Activated T-cell treated with anti-CD3 and anti-CD28 coated beads, Interleukin-2, amount 50 U/mL, for 72 hours (primary cell): ENCODE data around the gene TEX19. TPM values are rescaled to one million over a fixed set of nuclear protein-coding genes. Genes with fewer than 3 reads are reported as not detected.

Experiments used
- ATAC-seq, 2 donors: fragments of 150-1000 bp; cut with Tn5 transposase; replicated peaks in 1 of 2; 2 replicates each; pipeline ENCODE4 v1.10.0; 2021; ENCODE audit warnings: moderate library complexity in 2 of 2, mild to moderate bottlenecking in 1 of 2
- DNase-seq, 2 donors: peaks; one replicate each; pipeline ENCODE4 v3.0.0; 2021 to 2022; ENCODE audit warnings: mixed read lengths in 1 of 2
- H3K27ac Mint-ChIP-seq: one replicate; pipeline ENCODE4 v1.8.0; 2022; ENCODE audit warnings: mild to moderate bottlenecking, moderate library complexity, mixed read lengths
- H3K27me3 Mint-ChIP-seq: one replicate; pipeline ENCODE4 v1.8.0; 2022; ENCODE audit warnings: low read depth, mixed read lengths
- H3K36me3 Mint-ChIP-seq, 2 donors: one replicate each; pipeline ENCODE4 v1.8.0; 2022; ENCODE audit warnings: mixed read lengths in 2 of 2, mild to moderate bottlenecking in 1 of 2; ENCODE audit not compliant: insufficient read depth in 2 of 2
- H3K4me1 Mint-ChIP-seq: one replicate; pipeline ENCODE4 v1.8.0; 2022; ENCODE audit warnings: low read depth, mixed read lengths
- H3K4me3 Mint-ChIP-seq, 2 donors: one replicate each; pipeline ENCODE4 v1.8.0; 2022; ENCODE audit warnings: mild to moderate bottlenecking in 2 of 2, mixed read lengths in 2 of 2, moderate library complexity in 2 of 2
- H3K9me3 Mint-ChIP-seq, 2 donors: one replicate each; pipeline ENCODE4 v1.8.0; 2022; ENCODE audit warnings: mixed read lengths in 2 of 2
- total RNA-seq, 2 donors: library from RNA; stranded (reverse); gene quantifications; one replicate each; pipeline ENCODE4 v1.2.3, GENCODE V29; 2022

TEX19 gene
- total RNA-seq, 2 donors from 2014 or later, result 0.17 TPM; not detected in 1

- Mint-ChIP-seq H3K4me3 (no peak overlapping the region), H3K36me3 (no peaks in the 10 kb centered on the region)
These were observed 27.3 kb downstream of the TEX19 start for GRCh38 chr17:82386255-82386831.

GRCh38 chr17:82386881-82387704 is 28.0 kb downstream of the TEX19 start:
- no peak overlapping the region for H3K4me3 Mint-ChIP-seq
- H3K27me3 Mint-ChIP-seq, result no peaks in the 10 kb centered on the region
- H3K9me3 Mint-ChIP-seq, result no peaks in the 10 kb centered on the region
- DNase-seq, result no peak
- H3K4me1 Mint-ChIP-seq, result no peaks in the 10 kb centered on the region
- H3K36me3 Mint-ChIP-seq, result no peaks in the 10 kb centered on the region
- no peak overlapping the region for H3K27ac Mint-ChIP-seq
- ATAC-seq, result no peak

More at GRCh38 chr17:82386255-82386831, 27.3 kb downstream of the TEX19 start:
- Mint-ChIP-seq H3K4me1 (no peaks in the 10 kb centered on the region), H3K9me3 (no peaks in the 10 kb centered on the region), H3K27ac (no peak overlapping the region), H3K27me3 (peaks cover 5% of the 10 kb centered on the region)
- no peak for DNase-seq
- ATAC-seq, result no peak

- Mint-ChIP-seq H3K27ac (no peak overlapping the region), H3K36me3 (no peaks in the 10 kb centered on the region), H3K4me1 (no peaks in the 10 kb centered on the region), H3K4me3 (no peak overlapping the region), H3K27me3 (no peaks in the 10 kb centered on the region), H3K9me3 (no peaks in the 10 kb centered on the region)
- ATAC-seq (no peak), DNase-seq (no peak)
These were observed 28.7 kb downstream of the TEX19 start for GRCh38 chr17:82387705-82388106.

GRCh38 chr17:82388223-82388921 is 29.3 kb downstream of the TEX19 start:
- Mint-ChIP-seq H3K27me3 (no peaks in the 10 kb centered on the region), H3K36me3 (no peaks in the 10 kb centered on the region), H3K4me3 (no peak overlapping the region), H3K4me1 (no peaks in the 10 kb centered on the region), H3K27ac (no peak overlapping the region), H3K9me3 (no peaks in the 10 kb centered on the region)
- ATAC-seq, result no peak
- no peak for DNase-seq

GRCh38 chr17:82388922-82389283 is 29.9 kb downstream of the TEX19 start:
- no peaks in the 10 kb centered on the region for H3K36me3 Mint-ChIP-seq
- H3K9me3 Mint-ChIP-seq, result no peaks in the 10 kb centered on the region
- DNase-seq, result no peak
- H3K4me3 Mint-ChIP-seq, result no peak overlapping the region
- H3K27me3 Mint-ChIP-seq, result no peaks in the 10 kb centered on the region
- H3K4me1 Mint-ChIP-seq, result no peaks in the 10 kb centered on the region
- ATAC-seq, result no peak
- no peak overlapping the region for H3K27ac Mint-ChIP-seq

GRCh38 chr17:82389379-82389778 is 30.3 kb downstream of the TEX19 start:
- Mint-ChIP-seq H3K36me3 (no peaks in the 10 kb centered on the region), H3K9me3 (no peaks in the 10 kb centered on the region), H3K27me3 (no peaks in the 10 kb centered on the region), H3K4me3 (no peak overlapping the region), H3K4me1 (no peaks in the 10 kb centered on the region), H3K27ac (no peak overlapping the region)
- ATAC-seq (no peak), DNase-seq (no peak)

GRCh38 chr17:82390015-82390859 is 31.2 kb downstream of the TEX19 start:
- DNase-seq, result no peak
- no peaks in the 10 kb centered on the region for H3K9me3 Mint-ChIP-seq
- H3K27ac Mint-ChIP-seq, result no peak overlapping the region
- no peak for ATAC-seq
- no peaks in the 10 kb centered on the region for H3K36me3 Mint-ChIP-seq
- no peaks in the 10 kb centered on the region for H3K4me1 Mint-ChIP-seq
- H3K27me3 Mint-ChIP-seq, result no peaks in the 10 kb centered on the region
- no peak overlapping the region for H3K4me3 Mint-ChIP-seq

GRCh38 chr17:82390860-82391435 is 31.9 kb downstream of the TEX19 start:
- DNase-seq, result no peak
- H3K27me3 Mint-ChIP-seq, result no peaks in the 10 kb centered on the region
- no peak for ATAC-seq
- no peak overlapping the region for H3K27ac Mint-ChIP-seq
- no peak overlapping the region for H3K4me3 Mint-ChIP-seq
- H3K36me3 Mint-ChIP-seq, result no peaks in the 10 kb centered on the region
- no peaks in the 10 kb centered on the region for H3K9me3 Mint-ChIP-seq
- no peaks in the 10 kb centered on the region for H3K4me1 Mint-ChIP-seq

GRCh38 chr17:82391496-82392066 is 32.5 kb downstream of the TEX19 start:
- Mint-ChIP-seq H3K27ac (no peak overlapping the region), H3K27me3 (no peaks in the 10 kb centered on the region), H3K4me1 (no peaks in the 10 kb centered on the region), H3K4me3 (no peak overlapping the region), H3K36me3 (no peaks in the 10 kb centered on the region), H3K9me3 (no peaks in the 10 kb centered on the region)
- DNase-seq (no peak), ATAC-seq (no peak)

GRCh38 chr17:82392209-82392920 is 33.3 kb downstream of the TEX19 start:
- Mint-ChIP-seq H3K27me3 (no peaks in the 10 kb centered on the region), H3K4me1 (no peaks in the 10 kb centered on the region), H3K27ac (no peak overlapping the region), H3K9me3 (no peaks in the 10 kb centered on the region), H3K36me3 (no peaks in the 10 kb centered on the region), H3K4me3 (no peak overlapping the region)
- no peak for DNase-seq
- no peak for ATAC-seq

- Mint-ChIP-seq H3K4me3 (no peak overlapping the region), H3K36me3 (no peaks in the 10 kb centered on the region), H3K27ac (no peak overlapping the region), H3K4me1 (no peaks in the 10 kb centered on the region), H3K9me3 (no peaks in the 10 kb centered on the region), H3K27me3 (no peaks in the 10 kb centered on the region)
- DNase-seq, result no peak
- no peak for ATAC-seq
These were observed 33.9 kb downstream of the TEX19 start for GRCh38 chr17:82392941-82393340.

- Mint-ChIP-seq H3K4me3 (no peak overlapping the region), H3K27me3 (no peaks in the 10 kb centered on the region), H3K36me3 (no peaks in the 10 kb centered on the region), H3K27ac (no peak overlapping the region), H3K9me3 (no peaks in the 10 kb centered on the region), H3K4me1 (no peaks in the 10 kb centered on the region)
- DNase-seq (no peak), ATAC-seq (no peak)
These were observed 35.2 kb downstream of the TEX19 start for GRCh38 chr17:82394278-82394677.
